ENCODE results near the gene NKD2.

DNA sequence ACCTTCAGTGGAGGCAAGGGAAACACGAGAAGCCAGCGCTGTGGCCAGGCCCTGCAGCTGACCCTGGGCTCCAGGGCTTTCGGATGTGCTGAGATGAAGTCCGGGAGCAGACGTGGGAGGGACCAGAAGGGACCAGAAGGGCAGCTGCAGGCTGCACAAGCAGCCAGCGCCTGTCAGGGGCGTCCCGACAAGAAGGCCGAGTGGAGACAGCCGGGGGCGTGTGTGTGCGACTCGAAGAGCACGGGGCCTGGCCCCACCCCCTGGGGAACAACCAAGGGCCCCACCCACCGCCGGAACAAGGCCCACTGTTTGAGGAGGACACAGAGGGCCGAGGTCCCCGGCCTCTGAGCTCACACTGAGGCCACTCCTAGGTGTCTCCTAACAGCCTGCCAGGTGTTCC is 71.8 kb downstream of the NKD2 start:
- TF ChIP-seq ZNF274 (IDR thresholded peaks at IDR 0.05; ENCODE audit: low read depth, low read length) (no peak), YY1 (IDR thresholded peaks at IDR 0.05; ENCODE audit: insufficient read depth, insufficient read length) (no peak)
